KOPT-K1 (cell line): ENCODE measurements around the gene ZNHIT2.

Source experiments
- H3K27ac ChIP-seq: fragments of 200-600 bp; sonication (generic); 2 replicates; pipeline ENCODE4 v1.5.1; 2016; ENCODE audit warnings: antibody characterized with exemption, mild to moderate bottlenecking, low read depth, low read length; ENCODE audit not compliant: poor library complexity, severe bottlenecking
- H3K36me3 ChIP-seq: fragments of 200-600 bp; sonication (generic); 2 replicates; pipeline ENCODE4 v1.5.1; 2017; ENCODE audit warnings: antibody characterized with exemption, mild to moderate bottlenecking, low read length, moderate library complexity; ENCODE audit not compliant: insufficient read depth
- H3K9me3 ChIP-seq: fragments of 200-600 bp; sonication (generic); 2 replicates; pipeline ENCODE4 v1.5.1; 2017; ENCODE audit warnings: antibody characterized with exemption, low read length, mild to moderate bottlenecking; ENCODE audit not compliant: insufficient read depth, poor library complexity, severe bottlenecking

The ZNHIT2 gene

DNA sequence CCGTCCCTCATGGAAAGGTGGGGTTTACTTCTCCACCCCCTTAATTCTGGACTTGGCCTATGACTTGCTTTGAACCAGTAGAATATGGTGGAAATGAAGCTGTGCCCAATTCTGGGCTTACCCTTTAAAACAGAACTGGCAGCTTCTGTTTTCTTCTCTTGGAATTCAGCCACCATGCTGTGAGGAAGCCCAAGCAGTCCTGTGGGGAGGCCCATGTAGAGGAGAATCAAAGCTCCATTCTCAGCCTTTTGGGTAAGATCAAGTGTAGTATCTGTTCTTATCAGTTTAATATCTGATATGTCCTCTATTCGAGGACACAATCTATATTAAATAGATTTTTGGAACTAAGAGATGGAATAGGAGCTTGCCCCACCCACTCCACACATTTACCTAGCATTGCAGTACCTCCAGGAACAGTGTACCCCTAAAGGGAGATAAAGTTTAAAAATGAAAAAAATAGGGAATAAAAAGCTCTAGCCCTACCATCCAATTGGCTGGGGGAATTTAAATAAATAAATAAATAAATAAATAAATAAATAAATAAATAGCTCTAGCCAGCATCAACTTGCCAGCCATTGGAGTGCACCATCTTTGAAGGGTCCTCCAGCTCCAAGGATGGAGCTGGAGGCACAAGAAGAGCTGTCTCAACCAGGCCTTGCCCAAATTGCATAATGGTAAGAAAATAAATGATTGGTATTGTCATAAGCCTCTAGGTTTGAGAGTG lies 30.0 kb upstream of the ZNHIT2 start:
- no peak overlapping the region for H3K27ac ChIP-seq
- H3K9me3 ChIP-seq: peaks cover 5% of the 10 kb centered on the region
- H3K36me3 ChIP-seq: no peaks in the 10 kb centered on the region

- Histone ChIP-seq H3K27ac (no peak overlapping the region), H3K9me3 (no peaks in the 10 kb centered on the region), H3K36me3 (no peaks in the 10 kb centered on the region)
These were observed 24.5 kb upstream of the ZNHIT2 start for GRCh38 chr11:65141896-65142494.

DNA sequence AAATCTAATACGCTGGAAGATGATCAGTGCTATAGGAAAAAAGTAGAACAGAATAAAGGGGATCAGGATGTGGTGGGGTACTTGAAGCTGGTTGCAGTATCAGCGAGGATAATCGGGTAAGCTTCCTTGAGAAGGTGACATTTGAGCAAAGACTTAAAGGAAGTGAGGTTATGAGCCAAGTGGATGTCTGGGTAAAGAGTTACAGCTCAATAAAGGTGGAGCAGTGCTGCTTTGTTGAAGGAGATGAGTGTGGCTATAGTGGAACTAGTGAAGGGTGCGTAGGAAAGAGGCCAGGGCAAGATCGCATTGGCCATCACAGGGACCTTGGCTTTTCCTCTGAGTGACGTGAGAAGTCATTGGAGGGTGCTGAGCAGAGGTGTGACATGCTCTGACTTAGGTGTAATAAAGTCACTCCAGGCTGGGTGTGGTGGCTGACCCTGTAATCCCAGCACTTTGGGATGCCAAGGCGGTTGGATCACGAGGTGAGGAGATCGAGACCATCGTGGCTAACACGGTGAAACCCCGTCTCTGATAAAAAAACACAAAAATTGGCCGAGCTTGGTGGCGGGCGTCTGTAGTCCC lies 19.1 kb upstream of the ZNHIT2 start:
- Histone ChIP-seq H3K36me3 (peaks cover 15% of the 10 kb centered on the region), H3K9me3 (no peaks in the 10 kb centered on the region), H3K27ac (no peak overlapping the region)

DNA sequence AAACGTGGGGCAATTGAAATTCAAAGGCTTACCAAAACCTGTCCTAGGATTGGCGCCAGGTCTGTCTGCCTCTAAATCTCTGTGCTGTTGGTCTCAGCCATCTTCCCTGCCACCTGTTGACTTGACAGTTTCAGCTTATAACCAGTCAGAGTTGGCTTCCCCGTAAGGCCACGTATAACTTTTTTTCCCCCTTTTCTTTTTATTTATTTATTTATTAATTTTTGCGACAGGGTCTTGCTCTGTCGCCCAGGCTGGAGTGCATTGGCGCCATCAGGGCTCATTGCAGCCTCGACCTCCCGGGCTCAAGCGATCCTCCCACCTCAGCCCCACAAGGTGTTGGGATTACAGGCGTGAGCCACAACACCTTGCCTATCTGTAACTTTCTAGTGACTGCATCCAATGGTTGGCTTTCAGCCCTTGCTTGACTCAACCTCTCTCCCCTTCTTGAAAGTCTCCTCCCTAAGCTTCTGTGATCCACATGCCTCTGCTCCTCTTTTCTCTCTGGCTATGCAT lies 18.2 kb upstream of the ZNHIT2 start:
- peaks cover 24% of the 10 kb centered on the region for H3K36me3 ChIP-seq
- no peaks in the 10 kb centered on the region for H3K9me3 ChIP-seq
- peak overlapping the region; percentile 92 for H3K27ac ChIP-seq

DNA sequence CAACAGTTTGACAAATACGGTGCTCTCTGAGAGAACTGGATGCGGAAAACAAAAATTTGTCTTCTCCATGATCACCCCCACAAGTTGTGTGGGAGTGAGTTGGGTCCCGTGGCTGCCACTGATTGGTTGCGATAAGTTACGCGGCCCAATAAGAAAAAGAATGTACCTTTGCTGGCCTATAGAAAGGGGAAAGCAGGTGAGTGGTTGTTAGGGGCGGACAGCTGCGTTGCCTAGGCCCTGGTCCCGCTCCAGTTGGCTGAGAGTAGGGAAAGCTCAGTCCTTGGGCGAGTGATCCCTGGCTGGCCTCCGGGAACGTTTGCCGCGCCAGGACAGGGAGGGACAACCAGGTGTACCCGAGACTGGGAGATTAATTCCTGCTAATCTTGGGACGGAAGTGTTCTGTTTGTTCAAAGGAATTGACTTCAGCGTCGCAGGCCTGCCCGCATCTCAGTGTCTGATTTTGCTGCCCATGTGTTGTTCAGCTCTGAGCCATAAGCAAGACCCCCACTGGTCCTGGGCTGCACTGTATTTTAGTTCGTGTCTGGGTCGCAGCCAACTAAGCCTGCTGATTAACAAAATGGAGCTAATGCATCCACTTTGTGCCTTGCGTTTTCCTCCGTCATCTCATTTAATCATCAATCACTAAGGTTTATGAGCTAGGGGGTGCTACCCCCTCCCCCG lies 17.6 kb upstream of the ZNHIT2 start:
- Histone ChIP-seq H3K9me3 (no peaks in the 10 kb centered on the region), H3K36me3 (peaks cover 30% of the 10 kb centered on the region), H3K27ac (peak overlapping the region; percentile 92)

DNA sequence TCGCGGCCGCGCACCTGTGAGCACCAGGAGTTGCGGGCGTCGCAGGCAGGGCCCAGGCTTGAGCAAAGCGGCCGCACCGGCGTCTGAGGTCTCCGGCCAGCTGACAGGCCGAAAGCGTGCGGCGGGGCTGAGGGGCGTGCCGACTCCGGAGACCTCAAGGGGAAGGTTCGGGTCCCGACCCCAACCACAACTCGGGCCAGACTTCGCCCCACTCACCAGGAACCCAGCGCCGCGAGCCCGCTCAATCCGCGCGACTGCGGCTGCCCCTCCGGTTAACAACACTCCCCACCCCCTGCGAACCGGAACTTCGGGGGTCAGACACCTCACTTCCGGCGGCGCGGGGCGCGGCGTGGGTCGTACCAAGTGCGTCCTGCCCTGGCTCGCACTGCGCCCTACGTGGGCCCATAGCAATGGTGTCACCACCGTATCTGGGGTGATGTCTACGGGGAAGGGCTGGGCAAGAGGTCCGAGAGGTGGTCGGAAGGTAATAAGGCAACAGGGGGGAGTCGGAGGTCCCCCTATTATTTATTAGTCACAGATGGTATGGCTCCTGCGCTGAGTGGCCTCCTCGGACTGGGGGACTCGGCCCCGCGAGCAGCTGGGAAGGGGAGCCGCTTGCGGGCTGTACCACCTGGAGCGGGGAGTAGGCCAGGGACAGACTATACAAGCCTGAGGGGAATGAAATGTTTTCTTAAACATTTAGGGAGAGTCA lies 16.9 kb upstream of the ZNHIT2 start, which contains the start of gene SYVN1:
Gene SYVN1, minus strand, starts transcription at position 280 of the 712 bp plus-strand sequence. CDS start 918 bp downstream, outside the sequence.
- Histone ChIP-seq H3K27ac (peak within 1 kb of the TSS; percentile 92), H3K9me3 (no peaks in the 10 kb centered on the region), H3K36me3 (peaks cover 37% of the 10 kb centered on the region)

DNA sequence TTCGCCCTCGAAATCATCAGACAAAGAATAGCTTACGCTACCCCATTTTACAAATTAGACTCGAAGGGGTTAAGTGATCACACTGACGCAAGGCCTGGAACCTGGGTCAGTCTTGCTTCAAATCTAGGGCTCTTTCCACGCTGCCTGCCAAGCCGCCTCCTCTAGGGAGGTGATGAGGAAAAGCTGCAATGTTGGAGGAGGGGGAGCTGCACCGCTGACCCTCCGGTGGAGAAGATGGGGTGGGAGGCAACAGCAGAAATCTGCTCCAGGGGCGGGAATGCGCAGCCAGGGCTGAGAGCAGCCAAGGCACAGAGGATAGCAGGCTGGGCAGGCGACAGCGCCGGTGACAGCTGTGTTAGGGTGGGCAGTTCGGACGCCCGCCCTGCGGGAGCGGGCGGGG lies 16.2 kb upstream of the ZNHIT2 start:
- no peaks in the 10 kb centered on the region for H3K9me3 ChIP-seq
- peak overlapping the region; percentile 92 for H3K27ac ChIP-seq
- peaks cover 44% of the 10 kb centered on the region for H3K36me3 ChIP-seq

DNA sequence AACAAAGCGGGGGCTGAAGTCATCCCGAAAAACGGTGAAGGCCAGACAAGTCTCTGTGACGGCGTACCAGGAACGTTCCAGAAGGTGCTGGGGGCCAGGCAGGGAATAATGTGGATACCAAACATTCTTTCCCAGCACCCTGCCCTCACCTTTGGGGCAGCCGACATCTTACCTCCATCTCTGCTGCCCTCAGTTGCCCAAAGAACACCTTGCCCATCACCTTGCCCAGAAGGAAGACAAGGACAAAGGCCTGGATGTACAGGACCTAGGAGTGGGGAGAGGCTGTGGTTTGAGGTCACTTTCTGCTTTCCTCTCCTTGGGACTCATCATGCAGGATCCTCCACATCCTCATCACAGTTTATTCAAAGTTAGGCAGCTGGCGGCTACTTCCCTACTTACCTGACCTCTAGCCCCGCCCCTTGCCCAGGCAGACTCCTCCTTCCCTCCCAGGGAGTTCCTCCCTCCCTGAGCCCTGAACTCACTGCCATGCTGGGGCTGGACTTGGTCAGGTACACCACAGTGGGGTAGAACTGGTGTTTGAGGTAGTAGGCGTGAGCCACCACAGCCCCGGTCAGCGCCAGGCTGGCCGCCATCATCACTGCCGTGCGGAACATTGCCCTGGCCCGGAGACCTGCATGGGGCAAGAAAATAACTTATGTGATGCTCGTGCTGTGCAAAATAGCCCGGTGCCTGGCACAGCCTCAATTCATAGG lies 15.6 kb upstream of the ZNHIT2 start:
- H3K27ac ChIP-seq: peak overlapping the region; percentile 92
- H3K36me3 ChIP-seq: peaks cover 49% of the 10 kb centered on the region
- no peaks in the 10 kb centered on the region for H3K9me3 ChIP-seq

DNA sequence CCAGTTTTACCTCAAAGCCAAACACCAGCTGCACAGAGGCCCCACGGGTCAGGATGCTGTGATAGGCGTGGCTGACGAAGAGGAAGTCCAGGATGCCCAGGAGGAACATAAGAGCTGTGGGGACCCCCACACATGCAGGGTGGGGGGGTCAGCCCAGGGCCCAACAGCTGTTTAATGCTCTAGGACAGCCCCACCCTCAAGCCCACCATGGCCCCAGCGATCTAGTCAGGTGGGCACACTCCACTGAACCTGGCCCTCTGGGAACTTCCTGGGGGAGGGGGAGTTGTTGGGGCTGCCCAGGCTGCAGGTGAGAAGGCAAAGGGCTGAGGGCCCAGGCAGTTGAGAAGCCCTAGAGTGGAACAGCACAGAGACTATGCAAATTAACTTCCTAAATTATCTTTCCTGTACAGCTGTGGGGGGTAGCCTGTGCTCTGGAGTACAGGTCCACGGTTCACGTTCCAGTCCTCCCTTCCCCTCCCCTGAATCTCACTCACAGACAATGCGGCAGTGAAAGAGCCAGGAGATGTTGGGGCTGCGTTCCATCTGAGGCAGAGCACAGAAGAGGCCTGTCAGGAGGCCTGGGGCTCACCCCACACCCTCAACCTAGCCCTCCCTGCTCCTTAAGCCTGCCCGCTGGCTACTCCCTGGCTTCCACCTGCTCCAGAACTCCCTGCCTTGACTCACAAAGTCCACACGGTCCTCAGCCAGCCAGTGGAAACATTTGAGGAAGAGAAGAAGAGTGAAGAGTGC lies 14.9 kb upstream of the ZNHIT2 start:
- H3K36me3 ChIP-seq: peaks cover 57% of the 10 kb centered on the region

GRCh38 chr11:65131895-65132237 lies 14.4 kb upstream of the ZNHIT2 start:
- Histone ChIP-seq H3K36me3 (peaks cover 62% of the 10 kb centered on the region), H3K27ac (no peak overlapping the region), H3K9me3 (no peaks in the 10 kb centered on the region)

More for the DNA sequence above, 14.9 kb upstream of the ZNHIT2 start:
- Histone ChIP-seq H3K27ac (no peak overlapping the region), H3K9me3 (no peaks in the 10 kb centered on the region)

DNA sequence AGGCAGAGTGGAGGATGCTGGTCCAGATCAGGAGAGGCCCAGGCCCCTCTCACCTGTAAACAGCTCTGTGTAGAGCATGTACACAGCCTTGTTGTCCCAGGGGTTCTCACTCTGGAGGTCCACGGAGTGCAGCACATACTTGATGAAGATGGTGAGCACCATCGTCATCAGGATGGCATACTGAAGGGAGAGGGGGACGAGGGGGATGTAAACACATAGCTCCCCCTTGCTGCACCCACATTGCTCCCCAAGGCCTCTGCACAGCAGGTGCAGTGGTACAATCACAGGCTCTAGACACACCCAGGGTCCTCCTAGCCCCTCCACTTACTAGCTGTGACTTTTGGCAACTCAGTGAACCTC lies 13.9 kb upstream of the ZNHIT2 start:
- Histone ChIP-seq H3K9me3 (no peaks in the 10 kb centered on the region), H3K36me3 (peaks cover 67% of the 10 kb centered on the region), H3K27ac (no peak overlapping the region)

GRCh38 chr11:65130631-65131416 lies 13.3 kb upstream of the ZNHIT2 start:
- H3K27ac ChIP-seq: no peak overlapping the region
- H3K36me3 ChIP-seq: peaks cover 73% of the 10 kb centered on the region
- no peaks in the 10 kb centered on the region for H3K9me3 ChIP-seq
